ENCODE results near the gene UBE2R2. TPM values are rescaled to one million over a fixed set of nuclear protein-coding genes. Genes with fewer than 3 reads are reported as not detected.

UBE2R2 gene
- total and polyA plus RNA-seq, 2 of the 4 experiments (the other 2 are of a cell fraction), result 12.7 to 24.8 TPM

DNA sequence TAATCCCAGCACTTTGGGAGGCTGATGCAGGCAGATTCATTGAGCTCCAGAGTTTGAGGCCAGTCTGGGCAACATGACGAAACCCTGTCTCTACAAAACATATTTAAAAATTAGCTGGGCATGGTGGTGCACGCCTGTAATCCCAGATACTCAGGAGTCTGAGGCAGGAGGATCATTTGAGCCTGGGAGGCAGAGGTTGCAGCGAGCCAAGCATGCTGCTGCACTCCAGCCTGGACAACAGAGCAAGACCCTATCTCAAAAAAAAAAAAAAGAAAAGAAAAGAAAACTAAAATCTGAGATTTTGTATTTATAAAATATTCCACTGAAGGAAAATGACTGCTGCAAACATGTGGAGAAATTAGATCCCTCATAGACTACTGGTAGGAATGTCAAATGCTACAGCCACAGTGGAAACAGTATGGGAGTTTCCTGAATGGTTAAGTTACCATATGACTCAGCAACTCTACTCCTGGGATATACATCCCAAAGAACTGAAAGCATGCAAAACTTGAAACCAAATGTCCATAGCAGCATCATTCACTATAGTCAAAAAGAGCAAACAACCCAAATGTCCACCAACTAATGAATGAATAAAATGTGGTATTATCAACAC lies 125.6 kb downstream of the UBE2R2 start:
- TF ChIP-seq MAFK (IDR thresholded peaks at IDR 0.05; ENCODE audit: low read depth, low read length) (peak; percentile 95), MAZ (IDR thresholded peaks at IDR 0.05; ENCODE audit: borderline replicate concordance, low read depth, low read length) (no peak), MXI1 (IDR thresholded peaks at IDR 0.05; ENCODE audit: borderline replicate concordance, low read depth, low read length) (0 out of 2 replicates have a peak, but pooled peaks have one; percentile 36), FOS (IDR thresholded peaks at IDR 0.05; ENCODE audit: low read depth, low read length) (peak; percentile 15; the same call in 1 of the 2 replicates), RFX5 (IDR thresholded peaks at IDR 0.05; ENCODE audit: low read depth, low read length) (no peak), POLR2A (IDR thresholded peaks at IDR 0.05; ENCODE audit: low read depth, low read length) (no peak), NFE2L2 (IDR thresholded peaks at IDR 0.05; ENCODE audit: low read depth, low read length) (peak; percentile 99)
- TF ChIP-seq, protein P1, sequence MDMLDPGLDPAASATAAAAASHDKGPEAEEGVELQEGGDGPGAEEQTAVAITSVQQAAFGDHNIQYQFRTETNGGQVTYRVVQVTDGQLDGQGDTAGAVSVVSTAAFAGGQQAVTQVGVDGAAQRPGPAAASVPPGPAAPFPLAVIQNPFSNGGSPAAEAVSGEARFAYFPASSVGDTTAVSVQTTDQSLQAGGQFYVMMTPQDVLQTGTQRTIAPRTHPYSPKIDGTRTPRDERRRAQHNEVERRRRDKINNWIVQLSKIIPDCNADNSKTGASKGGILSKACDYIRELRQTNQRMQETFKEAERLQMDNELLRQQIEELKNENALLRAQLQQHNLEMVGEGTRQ (IDR thresholded peaks at IDR 0.05; ENCODE audit: low read depth, low read length), result no peak
- TF ChIP-seq, protein P2, sequence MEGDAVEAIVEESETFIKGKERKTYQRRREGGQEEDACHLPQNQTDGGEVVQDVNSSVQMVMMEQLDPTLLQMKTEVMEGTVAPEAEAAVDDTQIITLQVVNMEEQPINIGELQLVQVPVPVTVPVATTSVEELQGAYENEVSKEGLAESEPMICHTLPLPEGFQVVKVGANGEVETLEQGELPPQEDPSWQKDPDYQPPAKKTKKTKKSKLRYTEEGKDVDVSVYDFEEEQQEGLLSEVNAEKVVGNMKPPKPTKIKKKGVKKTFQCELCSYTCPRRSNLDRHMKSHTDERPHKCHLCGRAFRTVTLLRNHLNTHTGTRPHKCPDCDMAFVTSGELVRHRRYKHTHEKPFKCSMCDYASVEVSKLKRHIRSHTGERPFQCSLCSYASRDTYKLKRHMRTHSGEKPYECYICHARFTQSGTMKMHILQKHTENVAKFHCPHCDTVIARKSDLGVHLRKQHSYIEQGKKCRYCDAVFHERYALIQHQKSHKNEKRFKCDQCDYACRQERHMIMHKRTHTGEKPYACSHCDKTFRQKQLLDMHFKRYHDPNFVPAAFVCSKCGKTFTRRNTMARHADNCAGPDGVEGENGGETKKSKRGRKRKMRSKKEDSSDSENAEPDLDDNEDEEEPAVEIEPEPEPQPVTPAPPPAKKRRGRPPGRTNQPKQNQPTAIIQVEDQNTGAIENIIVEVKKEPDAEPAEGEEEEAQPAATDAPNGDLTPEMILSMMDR (conservative IDR thresholded peaks at IDR 0.05; ENCODE audit: low read depth, low read length), result peak; percentile 73
- Histone ChIP-seq H3K4me2 (ENCODE audit: low read depth, low read length) (no peak overlapping the region), H3K79me1 (ENCODE audit: low read depth in 1 of 2, low read length in 2 of 2) (peaks cover 27 to 56% of the 10 kb centered on the region in 2 experiments), H3K4ac (ENCODE audit: low read depth, low read length) (peak overlapping the region; percentile 52), H3K9me1 (ENCODE audit: insufficient read depth, low read length) (peaks cover 16% of the 10 kb centered on the region), H3K9ac (ENCODE audit: low read depth, low read length) (no peak overlapping the region), H3K27ac (ENCODE audit: insufficient read depth, low read length) (peak overlapping the region; percentile 94; the same call in 1 of the 2 replicates), H2AK9ac (replicated peaks; ENCODE audit: low read depth, low read length, poor library complexity) (no peak overlapping the region), H3K27me3 (ENCODE audit: control insufficient read depth, insufficient read depth, low read length) (no peaks in the 10 kb centered on the region), H2BK15ac (ENCODE audit: low read depth, low read length) (no peak overlapping the region; the same call in 2 of the 3 replicates), H2BK120ac (ENCODE audit: low read depth, low read length) (peak overlapping the region; percentile 91), H3K36me3 (ENCODE audit: control insufficient read depth, insufficient read depth, low read length) (peaks cover 20% of the 10 kb centered on the region), H4K20me1 (ENCODE audit: insufficient read depth, low read length) (peaks cover 14% of the 10 kb centered on the region), H2BK20ac (ENCODE audit: low read depth, low read length) (peak overlapping the region; percentile 58), H2AFZ (replicated peaks; ENCODE audit: low read length, poor library complexity) (no peak overlapping the region), H3K18ac (ENCODE audit: low read depth, low read length) (peak overlapping the region; percentile 62; the same call in 1 of the 2 replicates), H3K14ac (replicated peaks; ENCODE audit: low read depth, low read length) (peak overlapping the region; percentile 8; the same call in 1 of the 2 replicates), H3K23ac (ENCODE audit: low read depth, low read length) (no peak overlapping the region), H2AK5ac (ENCODE audit: low read depth, low read length) (peak overlapping the region; percentile 7; the same call in 1 of the 2 replicates), H3K4me3 (ENCODE audit: insufficient read depth, low read depth, low read length) (no peak overlapping the region), H4K8ac (ENCODE audit: low read depth in 2 of 2, low read length in 2 of 2) (peak overlapping the region in 1 of 2 experiments; percentile 86; a peak in 2 of 4 replicates), H2BK5ac (ENCODE audit: low read depth, low read length, poor library complexity, severe bottlenecking) (peak overlapping the region; percentile 89), H4K5ac (ENCODE audit: low read depth, low read length) (peak overlapping the region; percentile 2; the same call in 1 of the 2 replicates), H3K9me3 (ENCODE audit: control insufficient read depth, insufficient read depth, low read length) (no peaks in the 10 kb centered on the region), H4K91ac (ENCODE audit: insufficient read depth, low read depth, low read length) (peak overlapping the region; percentile 78; the same call in 1 of the 2 replicates), H3K56ac (ENCODE audit: extremely low read depth, insufficient read depth, low read length) (no peak overlapping the region; the same call in 1 of the 2 replicates), H3K4me1 (ENCODE audit: control insufficient read depth, insufficient read depth, low read length) (peaks cover 22% of the 10 kb centered on the region)
- ChIA-PET POLR2A (ENCODE audit: unreplicated experiment) (no interaction called here), CTCF (interaction anchor here (1.1 kb wide), 1 partner anchor 9 kb away, joined by 3 read pairs; no protein-coding TSS in a partner anchor)
- BruUV-seq (replicated peaks), result no TSS peak
- peak; percentile 93 for DNase-seq
- intact Hi-C loops (cut with micrococcal nuclease) (loop anchor here (5.0 kb wide), 1 partner anchor 130 kb away; no protein-coding TSS in a partner anchor), in situ Hi-C loops (cut with MboI; ENCODE audit: low sequenced_read_pairs) (no loop called here), dilution Hi-C loops (cut with HindIII; ENCODE audit: low sequenced_read_pairs, unreplicated experiment) (no loop called here)
- no CpG with 5 or more reads among the region's 3 CpGs for WGBS, 2 experiments (ENCODE audit: extremely low coverage in 2 of 2, insufficient read length in 1 of 2)
- ATAC-seq (ENCODE audit: low read depth), result peak; percentile 84
